ENCODE measurements around the gene UBE2N. TPM values are rescaled to one million over a fixed set of nuclear protein-coding genes. Genes with fewer than 3 reads are reported as not detected.

Gene UBE2N
- total and polyA plus RNA-seq, 2 of the 8 experiments (the other 6 are each of a cell fraction or from before 2014, with no cell fraction given), result 108 to 225 TPM

DNA sequence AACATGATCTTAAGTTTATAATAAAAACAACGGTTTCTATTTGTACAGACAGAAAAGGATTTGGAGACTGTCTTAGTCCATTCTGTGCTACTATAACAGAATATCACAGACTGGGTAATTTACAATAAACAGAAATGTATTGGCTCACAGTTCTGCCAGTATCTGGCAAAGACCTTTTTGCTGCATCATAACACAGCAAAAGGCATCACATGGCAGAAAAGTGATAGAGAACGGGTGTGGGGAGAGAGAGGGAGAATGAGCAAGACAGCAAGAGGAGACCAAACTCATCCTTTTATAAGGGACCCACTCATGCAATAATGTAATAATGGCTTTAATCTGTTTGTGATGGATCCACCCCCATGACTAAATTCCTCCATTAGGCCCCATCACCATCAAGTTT is 81.1 kb downstream of the UBE2N start:
- Histone ChIP-seq H3K36me3 (ENCODE audit: control insufficient read depth in 2 of 4, insufficient read depth in 4 of 4, low read length in 3 of 4) (no peaks in the 10 kb centered on the region), H2BK120ac (replicated peaks; ENCODE audit: low read depth, low read length) (no peak overlapping the region), H3K14ac (ENCODE audit: insufficient read length) (no peak overlapping the region), H3K27ac (ENCODE audit: low read depth, low read length) (no peak overlapping the region), H3K23ac (ENCODE audit: insufficient read length) (no peak overlapping the region), H3K4me1 (replicated peaks in 1 of 4; ENCODE audit: control insufficient read depth in 3 of 4, insufficient read depth in 4 of 4, low read length in 3 of 4) (no peaks in the 10 kb centered on the region), H4K8ac (ENCODE audit: extremely low read depth, insufficient read depth, low read length) (no peak overlapping the region), H3K4me3 (ENCODE audit: extremely low read depth in 1 of 4, insufficient read depth in 2 of 4, low read depth in 3 of 4, low read length in 4 of 4) (no peak overlapping the region), H2BK5ac (ENCODE audit: low read depth, low read length) (no peak overlapping the region), H3K9ac (replicated peaks in 1 of 4; ENCODE audit: extremely low read depth in 1 of 4, low read depth in 3 of 4, low read length in 3 of 4) (no peak overlapping the region), H2BK15ac (ENCODE audit: low read length) (no peak overlapping the region), H4K20me1 (replicated peaks in 1 of 2; ENCODE audit: control insufficient read depth in 1 of 2, insufficient read depth in 2 of 2, low read length in 2 of 2) (no peaks in the 10 kb centered on the region), H2BK20ac (ENCODE audit: low read length) (no peak overlapping the region), H3K18ac (ENCODE audit: extremely low read depth, low read length) (no peak overlapping the region), H2BK12ac (ENCODE audit: low read depth, low read length) (no peak overlapping the region), H4K91ac (replicated peaks; ENCODE audit: insufficient read length, low read length) (no peak overlapping the region), H3K9me3 (ENCODE audit: insufficient read depth in 2 of 2, low read depth in 1 of 2, low read length in 1 of 2) (no peaks in the 10 kb centered on the region), H2AFZ (ENCODE audit: low read length) (no peak overlapping the region), H3K79me1 (ENCODE audit: low read depth, low read length) (no peaks in the 10 kb centered on the region), H2AK5ac (ENCODE audit: low read depth, low read length) (no peak overlapping the region), H3K4ac (replicated peaks; ENCODE audit: insufficient read length, low read depth, low read length) (no peak overlapping the region), H3K4me2 (ENCODE audit: insufficient read depth in 1 of 2, low read depth in 2 of 2, low read length in 2 of 2) (no peak overlapping the region), H4K5ac (ENCODE audit: insufficient read length, low read depth, low read length) (no peak overlapping the region), H3K23me2 (ENCODE audit: low read depth, low read length) (no peaks in the 10 kb centered on the region), H3K56ac (replicated peaks; ENCODE audit: insufficient read length, low read depth, low read length) (no peak overlapping the region), H3K27me3 (replicated peaks in 1 of 4; ENCODE audit: control insufficient read depth in 3 of 4, extremely low read depth in 1 of 4, insufficient read depth in 3 of 4, low read length in 3 of 4) (no peaks in the 10 kb centered on the region), H3K79me2 (ENCODE audit: control insufficient read depth in 1 of 2, insufficient read depth in 2 of 2, low read length in 2 of 2) (no peaks in the 10 kb centered on the region)
- WGBS, 2 experiments (ENCODE audit: extremely low coverage in 1 of 2, insufficient coverage in 1 of 2, insufficient read length in 1 of 2, insufficient replicate concordance in 2 of 2, low coverage in 1 of 2, low lambda C conversion rate in 2 of 2, missing lambda C conversion rate in 1 of 2), result 84% methylated on average over 2 of the region's 2 CpGs; no CpG with 5 or more reads in 1 of the 2 experiments
- CTCF ChIA-PET (ENCODE audit: partially characterized antibody), result no interaction called here
- FAIRE-seq, result no peak
- no peak for DNase-seq (ENCODE audit: low read depth in 1 of 2, low spot score in 2 of 2)
- POLR2A ChIA-PET (ENCODE audit: partially characterized antibody), result no interaction called here
- TF ChIP-seq RAD21 (IDR thresholded peaks at IDR 0.05 in 1 of 2, conservative IDR thresholded peaks at IDR 0.05 in 1 of 2; ENCODE audit: low read depth in 2 of 2, low read length in 2 of 2) (no peak), BCL11A (IDR thresholded peaks at IDR 0.05; ENCODE audit: low read depth in 2 of 2, low read length in 2 of 2) (no peak), JUND (IDR thresholded peaks at IDR 0.05; ENCODE audit: low read length) (no peak), SP1 (IDR thresholded peaks at IDR 0.05; ENCODE audit: low read depth, low read length) (no peak), HDAC6 (IDR thresholded peaks at IDR 0.05; ENCODE audit: low read depth, low read length) (no peak), SAP30 (IDR thresholded peaks at IDR 0.05; ENCODE audit: insufficient read depth, insufficient replicate concordance, low read length) (no peak)
- TF ChIP-seq, protein P1, sequence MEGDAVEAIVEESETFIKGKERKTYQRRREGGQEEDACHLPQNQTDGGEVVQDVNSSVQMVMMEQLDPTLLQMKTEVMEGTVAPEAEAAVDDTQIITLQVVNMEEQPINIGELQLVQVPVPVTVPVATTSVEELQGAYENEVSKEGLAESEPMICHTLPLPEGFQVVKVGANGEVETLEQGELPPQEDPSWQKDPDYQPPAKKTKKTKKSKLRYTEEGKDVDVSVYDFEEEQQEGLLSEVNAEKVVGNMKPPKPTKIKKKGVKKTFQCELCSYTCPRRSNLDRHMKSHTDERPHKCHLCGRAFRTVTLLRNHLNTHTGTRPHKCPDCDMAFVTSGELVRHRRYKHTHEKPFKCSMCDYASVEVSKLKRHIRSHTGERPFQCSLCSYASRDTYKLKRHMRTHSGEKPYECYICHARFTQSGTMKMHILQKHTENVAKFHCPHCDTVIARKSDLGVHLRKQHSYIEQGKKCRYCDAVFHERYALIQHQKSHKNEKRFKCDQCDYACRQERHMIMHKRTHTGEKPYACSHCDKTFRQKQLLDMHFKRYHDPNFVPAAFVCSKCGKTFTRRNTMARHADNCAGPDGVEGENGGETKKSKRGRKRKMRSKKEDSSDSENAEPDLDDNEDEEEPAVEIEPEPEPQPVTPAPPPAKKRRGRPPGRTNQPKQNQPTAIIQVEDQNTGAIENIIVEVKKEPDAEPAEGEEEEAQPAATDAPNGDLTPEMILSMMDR (IDR thresholded peaks at IDR 0.05; ENCODE audit: control extremely low read depth in 1 of 3, insufficient read depth in 1 of 3, low read depth in 1 of 3, low read length in 3 of 3), result no peak
- TF ChIP-seq, protein P2, sequence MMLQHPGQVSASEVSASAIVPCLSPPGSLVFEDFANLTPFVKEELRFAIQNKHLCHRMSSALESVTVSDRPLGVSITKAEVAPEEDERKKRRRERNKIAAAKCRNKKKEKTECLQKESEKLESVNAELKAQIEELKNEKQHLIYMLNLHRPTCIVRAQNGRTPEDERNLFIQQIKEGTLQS (IDR thresholded peaks at IDR 0.05; ENCODE audit: insufficient read depth, low read depth, low read length), result no peak
- TF ChIP-seq, protein P3, sequence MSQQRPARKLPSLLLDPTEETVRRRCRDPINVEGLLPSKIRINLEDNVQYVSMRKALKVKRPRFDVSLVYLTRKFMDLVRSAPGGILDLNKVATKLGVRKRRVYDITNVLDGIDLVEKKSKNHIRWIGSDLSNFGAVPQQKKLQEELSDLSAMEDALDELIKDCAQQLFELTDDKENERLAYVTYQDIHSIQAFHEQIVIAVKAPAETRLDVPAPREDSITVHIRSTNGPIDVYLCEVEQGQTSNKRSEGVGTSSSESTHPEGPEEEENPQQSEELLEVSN (IDR thresholded peaks at IDR 0.05), result no peak
